ENCODE results near the gene UNC5CL. TPM values are rescaled to one million over a fixed set of nuclear protein-coding genes. Genes with fewer than 3 reads are reported as not detected.
A peak's percentile ranks its signal among the peaks of the same experiment; 100 is the strongest.

The UNC5CL gene
- total RNA-seq, result under 1 TPM; 0.42 to 0.52 TPM
- long read RNA-seq, donor 1, result 0 reads
- long read RNA-seq, donor 2, result 0 reads

GRCh38 chr6:41039060-41039998 is at the start of gene UNC5CL:
UNC5CL (minus strand) TSS chr6:41039221; CDS start chr6:41035074, 4,147 bp downstream.
- no peak for DNase-seq (ENCODE audit: low spot score)
- intact Hi-C loops (cut with DNase I), result no loop called here

GRCh38 chr6:41088451-41088850 is 49.4 kb upstream of the UNC5CL start:
- no peak for DNase-seq (ENCODE audit: low spot score)
- intact Hi-C loops (cut with DNase I), result no loop called here

GRCh38 chr6:41085182-41085581 is 46.2 kb upstream of the UNC5CL start:
- no peak for DNase-seq (ENCODE audit: low spot score)

GRCh38 chr6:41083072-41083471 is 44.1 kb upstream of the UNC5CL start:
- no peak for DNase-seq (ENCODE audit: low spot score)
- intact Hi-C loops (cut with DNase I), result no loop called here

More at GRCh38 chr6:41085182-41085581, 46.2 kb upstream of the UNC5CL start:
- intact Hi-C loops (cut with DNase I), result no loop called here

- intact Hi-C loops (cut with DNase I), result no loop called here
- no peak for DNase-seq (ENCODE audit: low spot score)
Observed at GRCh38 chr6:41080621-41081020, 41.6 kb upstream of the UNC5CL start.

- no peak for DNase-seq (ENCODE audit: low spot score)
- intact Hi-C loops (cut with DNase I), result no loop called here
Observed at GRCh38 chr6:41079080-41079479, 40.1 kb upstream of the UNC5CL start.

- intact Hi-C loops (cut with DNase I), result no loop called here
Observed at GRCh38 chr6:41078101-41078500, 39.1 kb upstream of the UNC5CL start.

GRCh38 chr6:41077536-41077935 is 38.5 kb upstream of the UNC5CL start:
- intact Hi-C loops (cut with DNase I), result no loop called here
- DNase-seq (ENCODE audit: low spot score), result no peak

More at GRCh38 chr6:41078101-41078500, 39.1 kb upstream of the UNC5CL start:
- DNase-seq (ENCODE audit: low spot score), result no peak

- no peak for DNase-seq (ENCODE audit: low spot score)
- intact Hi-C loops (cut with DNase I), result no loop called here
Observed at GRCh38 chr6:41075651-41076626, 36.9 kb upstream of the UNC5CL start.

GRCh38 chr6:41074692-41075436 is 35.8 kb upstream of the UNC5CL start:
- intact Hi-C loops (cut with DNase I), result no loop called here
- DNase-seq (ENCODE audit: low spot score), result no peak

GRCh38 chr6:41073968-41074691 is 35.1 kb upstream of the UNC5CL start:
- intact Hi-C loops (cut with DNase I), result no loop called here
- no peak for DNase-seq (ENCODE audit: low spot score)

GRCh38 chr6:41073203-41073967 is 34.4 kb upstream of the UNC5CL start:
- intact Hi-C loops (cut with DNase I), result no loop called here
- DNase-seq (ENCODE audit: low spot score), result peak; percentile 94

GRCh38 chr6:41072836-41073202 is 33.8 kb upstream of the UNC5CL start, which contains the start of gene NFYA:
NFYA (plus strand) TSS chr6:41072974; CDS start chr6:41079090, 6,116 bp downstream.
- DNase-seq (ENCODE audit: low spot score), result peak; percentile 100
- intact Hi-C loops (cut with DNase I), result no loop called here

- peak; percentile 100 for DNase-seq (ENCODE audit: low spot score)
Observed at GRCh38 chr6:41071923-41072835, 33.2 kb upstream of the UNC5CL start, which contains the start of gene OARD1. OARD1 (minus strand) TSS chr6:41072356; CDS start chr6:41071634, 722 bp downstream.

GRCh38 chr6:41071501-41071922 is 32.5 kb upstream of the UNC5CL start:
- DNase-seq (ENCODE audit: low spot score), result no peak
- intact Hi-C loops (cut with DNase I), result no loop called here

More at GRCh38 chr6:41071923-41072835, 33.2 kb upstream of the UNC5CL start, which contains the start of gene OARD1:
- intact Hi-C loops (cut with DNase I), result no loop called here

GRCh38 chr6:41066867-41067304 is 27.9 kb upstream of the UNC5CL start:
- intact Hi-C loops (cut with DNase I), result loop anchor here (5.0 kb wide), 1 partner anchor 60 kb away; no protein-coding TSS in a partner anchor
- DNase-seq (ENCODE audit: low spot score), result peak; percentile 91
